Mesendoderm (in vitro differentiated cells): Measurements from ENCODE around the gene RASSF10.
A peak's percentile ranks its signal among the peaks of the same experiment; 100 is the strongest.

Experiments used
- DNase-seq: peaks from one replicate; pipeline ENCODE4 v3.0.0; 2013
- H2AK5ac ChIP-seq: 2 replicates; pipeline ENCODE4 v1.6.1; 2013; ENCODE audit warnings: low read length, inconsistent platforms
- H2BK120ac ChIP-seq: 2 replicates; pipeline ENCODE4 v1.6.1; 2013; ENCODE audit warnings: low read depth, mild to moderate bottlenecking, low read length, moderate library complexity, mixed read lengths
- H2BK15ac ChIP-seq: replicated peaks from 2 replicates; pipeline ENCODE4 v1.6.1; 2013; ENCODE audit warnings: low read depth, mild to moderate bottlenecking, moderate library complexity
- H2BK5ac ChIP-seq: 2 replicates; pipeline ENCODE4 v1.6.1; 2013; ENCODE audit warnings: low read length, inconsistent platforms
- H3K18ac ChIP-seq: 2 replicates; pipeline ENCODE4 v1.6.1; 2013; ENCODE audit warnings: mild to moderate bottlenecking, low read length, mixed read lengths
- H3K23ac ChIP-seq: one replicate; pipeline ENCODE4 v1.6.1; 2013; ENCODE audit warnings: low read length
- H3K27ac ChIP-seq: 2 replicates; pipeline ENCODE4 v1.5.1; 2013; ENCODE audit warnings: low read depth, mild to moderate bottlenecking, inconsistent platforms, low read length, moderate library complexity
- H3K27me3 ChIP-seq: 2 replicates; pipeline ENCODE4 v1.6.1; 2013; ENCODE audit warnings: low read length, control low read depth, mild to moderate bottlenecking, inconsistent platforms; ENCODE audit not compliant: insufficient read depth, poor library complexity
- H3K36me3 ChIP-seq: 2 replicates; pipeline ENCODE4 v1.6.1; 2013; ENCODE audit warnings: low read length, inconsistent platforms; ENCODE audit not compliant: control insufficient read depth, insufficient read depth
- H3K4ac ChIP-seq: one replicate; pipeline ENCODE4 v1.6.1; 2013; ENCODE audit warnings: low read depth, mild to moderate bottlenecking, low read length, moderate library complexity
- H3K4me1 ChIP-seq: 2 replicates; pipeline ENCODE4 v1.6.1; 2013; ENCODE audit warnings: low read depth, low read length, inconsistent platforms; ENCODE audit not compliant: control insufficient read depth
- H3K4me2 ChIP-seq: 2 replicates; pipeline ENCODE4 v1.6.1; 2013; ENCODE audit warnings: low read length
- H3K4me3 ChIP-seq: 2 replicates; pipeline ENCODE4 v1.5.1; 2013; ENCODE audit warnings: mild to moderate bottlenecking, low read length
- H3K56ac ChIP-seq: one replicate; pipeline ENCODE4 v1.6.1; 2013; ENCODE audit warnings: low read length
- H3K79me1 ChIP-seq: 2 replicates; pipeline ENCODE4 v1.6.1; 2013; ENCODE audit warnings: low read length, inconsistent platforms
- H3K79me2 ChIP-seq: 2 replicates; pipeline ENCODE4 v1.6.1; 2013; ENCODE audit warnings: mild to moderate bottlenecking, low read length; ENCODE audit not compliant: control insufficient read depth, insufficient read depth
- H3K9ac ChIP-seq: 2 replicates; pipeline ENCODE4 v1.6.1; 2013; ENCODE audit warnings: low read length, inconsistent platforms
- H4K5ac ChIP-seq: one replicate; pipeline ENCODE4 v1.6.1; 2013; ENCODE audit warnings: low read length
- H4K8ac ChIP-seq: one replicate; pipeline ENCODE4 v1.6.1; 2013; ENCODE audit warnings: low read depth, mild to moderate bottlenecking, control low read depth, low read length, moderate library complexity
- WGBS: extraction: QIAGEN DNeasy Blood & Tissue Kit; methylation state at CpG from one replicate; pipeline ENCODE4 v1.1.7; 2013; ENCODE audit warnings: low lambda C conversion rate, missing lambda C conversion rate; ENCODE audit not compliant: insufficient coverage; ENCODE audit errors: extremely low coverage; 5-methylcytosine and 5-hydroxymethylcytosine counted together

The RASSF10 gene

GRCh38 chr11:12989428-12990161 lies 19.5 kb upstream of the RASSF10 start:
- no peak overlapping the region for H3K4me2 ChIP-seq
- H3K56ac ChIP-seq, result no peak overlapping the region
- H2AK5ac ChIP-seq, result no peak overlapping the region
- H4K8ac ChIP-seq, result no peak overlapping the region
- peak; percentile 60 for DNase-seq
- H3K27ac ChIP-seq, result no peak overlapping the region
- H2BK15ac ChIP-seq, result no peak overlapping the region
- no peaks in the 10 kb centered on the region for H3K79me1 ChIP-seq
- WGBS, result no CpG with 5 or more reads among the region's 13 CpGs
- no peaks in the 10 kb centered on the region for H3K4me1 ChIP-seq
- H3K4me3 ChIP-seq, result no peak overlapping the region
- no peak overlapping the region for H3K9ac ChIP-seq
- no peak overlapping the region for H3K4ac ChIP-seq
- no peaks in the 10 kb centered on the region for H3K27me3 ChIP-seq
- H3K36me3 ChIP-seq, result no peaks in the 10 kb centered on the region
- no peak overlapping the region for H2BK5ac ChIP-seq
- no peak overlapping the region for H4K5ac ChIP-seq
- H3K18ac ChIP-seq, result no peak overlapping the region
- H3K23ac ChIP-seq, result no peak overlapping the region
- H2BK120ac ChIP-seq, result no peak overlapping the region
- H3K79me2 ChIP-seq, result no peaks in the 10 kb centered on the region

- no peaks in the 10 kb centered on the region for H3K79me1 ChIP-seq
- H2BK5ac ChIP-seq, result no peak overlapping the region
- H2BK120ac ChIP-seq, result no peak overlapping the region
- H4K5ac ChIP-seq, result no peak overlapping the region
- no peak overlapping the region for H3K4me2 ChIP-seq
- no peaks in the 10 kb centered on the region for H3K4me1 ChIP-seq
- no peak overlapping the region for H3K18ac ChIP-seq
- no peak overlapping the region for H2BK15ac ChIP-seq
- no peak overlapping the region for H3K23ac ChIP-seq
- no peaks in the 10 kb centered on the region for H3K27me3 ChIP-seq
- H3K4ac ChIP-seq, result no peak overlapping the region
- no peak overlapping the region for H3K9ac ChIP-seq
- H3K56ac ChIP-seq, result no peak overlapping the region
- H4K8ac ChIP-seq, result no peak overlapping the region
- H2AK5ac ChIP-seq, result no peak overlapping the region
- no peak overlapping the region for H3K4me3 ChIP-seq
- no CpG with 5 or more reads among the region's 1 CpG for WGBS
- no peaks in the 10 kb centered on the region for H3K36me3 ChIP-seq
- DNase-seq, result no peak
- no peak overlapping the region for H3K27ac ChIP-seq
- H3K79me2 ChIP-seq, result no peaks in the 10 kb centered on the region
Measured at GRCh38 chr11:12990162-12990480, 19.0 kb upstream of the RASSF10 start.

GRCh38 chr11:12991426-12991825 lies 17.7 kb upstream of the RASSF10 start:
- no peak overlapping the region for H4K5ac ChIP-seq
- no peaks in the 10 kb centered on the region for H3K27me3 ChIP-seq
- H3K4ac ChIP-seq, result no peak overlapping the region
- H3K27ac ChIP-seq, result no peak overlapping the region
- no peak overlapping the region for H2AK5ac ChIP-seq
- H3K36me3 ChIP-seq, result no peaks in the 10 kb centered on the region
- no peak overlapping the region for H2BK120ac ChIP-seq
- no peak overlapping the region for H2BK5ac ChIP-seq
- no CpG with 5 or more reads among the region's 1 CpG for WGBS
- no peak overlapping the region for H3K9ac ChIP-seq
- H3K23ac ChIP-seq, result no peak overlapping the region
- H3K56ac ChIP-seq, result no peak overlapping the region
- no peak overlapping the region for H3K4me2 ChIP-seq
- H4K8ac ChIP-seq, result no peak overlapping the region
- no peak overlapping the region for H3K18ac ChIP-seq
- DNase-seq, result no peak
- no peaks in the 10 kb centered on the region for H3K79me2 ChIP-seq
- no peaks in the 10 kb centered on the region for H3K4me1 ChIP-seq
- no peaks in the 10 kb centered on the region for H3K79me1 ChIP-seq
- H3K4me3 ChIP-seq, result no peak overlapping the region
- H2BK15ac ChIP-seq, result no peak overlapping the region

- Histone ChIP-seq H3K18ac (no peak overlapping the region), H2BK120ac (no peak overlapping the region), H3K27me3 (no peaks in the 10 kb centered on the region), H2BK5ac (no peak overlapping the region), H3K23ac (no peak overlapping the region), H3K4me2 (no peak overlapping the region), H2AK5ac (no peak overlapping the region), H3K79me2 (no peaks in the 10 kb centered on the region), H3K4me1 (no peaks in the 10 kb centered on the region), H3K79me1 (no peaks in the 10 kb centered on the region), H4K8ac (no peak overlapping the region), H3K4ac (no peak overlapping the region), H3K4me3 (no peak overlapping the region), H3K27ac (no peak overlapping the region), H2BK15ac (no peak overlapping the region), H3K9ac (no peak overlapping the region), H3K36me3 (no peaks in the 10 kb centered on the region), H3K56ac (no peak overlapping the region), H4K5ac (no peak overlapping the region)
- no CpG with 5 or more reads among the region's 1 CpG for WGBS
- DNase-seq, result no peak
Measured at GRCh38 chr11:12993626-12994025, 15.5 kb upstream of the RASSF10 start.

GRCh38 chr11:12994476-12994875 lies 14.6 kb upstream of the RASSF10 start:
- Histone ChIP-seq H3K4ac (no peak overlapping the region), H2BK5ac (no peak overlapping the region), H3K27me3 (no peaks in the 10 kb centered on the region), H3K18ac (no peak overlapping the region), H3K36me3 (no peaks in the 10 kb centered on the region), H3K79me1 (no peaks in the 10 kb centered on the region), H4K8ac (no peak overlapping the region), H3K4me1 (no peaks in the 10 kb centered on the region), H2BK15ac (no peak overlapping the region), H3K27ac (no peak overlapping the region), H4K5ac (no peak overlapping the region), H2AK5ac (no peak overlapping the region), H3K23ac (no peak overlapping the region), H3K4me3 (no peak overlapping the region), H3K4me2 (no peak overlapping the region), H3K56ac (no peak overlapping the region), H3K79me2 (no peaks in the 10 kb centered on the region), H3K9ac (no peak overlapping the region), H2BK120ac (no peak overlapping the region)
- DNase-seq, result no peak
- WGBS, result no CpG with 5 or more reads among the region's 2 CpGs

DNA sequence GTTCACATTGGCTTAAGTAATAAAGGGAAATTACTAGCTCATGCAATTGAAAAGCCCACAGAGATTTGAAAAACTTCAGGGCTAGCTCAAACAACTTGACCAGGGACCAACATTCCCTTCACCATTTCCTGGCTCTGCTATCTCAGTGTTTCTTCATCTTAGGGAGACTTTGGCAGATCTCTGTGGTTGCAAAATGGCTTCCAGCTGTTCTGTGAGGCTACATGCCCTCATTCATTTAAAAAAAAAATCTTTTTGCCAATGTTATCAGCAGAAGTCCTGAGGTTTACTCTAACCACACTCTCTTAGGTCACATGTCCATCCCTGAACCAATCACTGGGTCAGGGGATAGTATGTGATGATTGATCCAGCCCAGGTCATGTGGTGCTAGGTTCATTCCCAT lies 13.9 kb upstream of the RASSF10 start:
- H3K27ac ChIP-seq, result no peak overlapping the region
- H4K5ac ChIP-seq, result no peak overlapping the region
- no peaks in the 10 kb centered on the region for H3K79me2 ChIP-seq
- H3K4me2 ChIP-seq, result no peak overlapping the region
- no peak overlapping the region for H3K4ac ChIP-seq
- no peaks in the 10 kb centered on the region for H3K36me3 ChIP-seq
- H2BK5ac ChIP-seq, result no peak overlapping the region
- no peak overlapping the region for H2BK15ac ChIP-seq
- H3K9ac ChIP-seq, result no peak overlapping the region
- no peak overlapping the region for H2AK5ac ChIP-seq
- no peak overlapping the region for H3K18ac ChIP-seq
- no peak overlapping the region for H3K4me3 ChIP-seq
- no peaks in the 10 kb centered on the region for H3K4me1 ChIP-seq
- DNase-seq, result no peak
- no peaks in the 10 kb centered on the region for H3K27me3 ChIP-seq
- H2BK120ac ChIP-seq, result no peak overlapping the region
- no peak overlapping the region for H4K8ac ChIP-seq
- H3K79me1 ChIP-seq, result no peaks in the 10 kb centered on the region
- no peak overlapping the region for H3K56ac ChIP-seq
- no peak overlapping the region for H3K23ac ChIP-seq
